Measurements from ENCODE around the gene PDE8B. TPM values are rescaled to one million over a fixed set of nuclear protein-coding genes. Genes with fewer than 3 reads are reported as not detected.
A peak's percentile ranks its signal among the peaks of the same experiment; 100 is the strongest.

Gene PDE8B
- total RNA-seq, 1 experiment from 2014 or later = not detected

DNA sequence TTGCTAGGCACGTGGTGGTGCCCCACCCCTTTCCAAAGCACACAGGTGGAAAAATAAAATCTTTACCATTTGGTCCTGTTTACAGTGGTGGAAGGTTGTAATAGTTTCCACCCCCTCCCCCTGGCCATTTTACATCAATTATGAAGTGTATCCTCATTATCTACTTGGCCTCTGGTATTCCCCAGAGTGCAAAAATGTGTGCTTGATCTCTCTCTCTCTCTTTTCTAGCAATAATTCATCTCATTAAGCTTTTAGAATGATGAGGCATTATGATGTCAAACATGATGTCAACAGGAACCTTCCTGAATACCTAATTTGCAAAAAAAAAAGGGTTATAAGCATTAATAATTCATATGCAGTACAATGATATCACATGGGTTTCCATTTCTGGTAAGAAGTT is 3.1 kb downstream of the PDE8B start:
- ATAC-seq (no peak), DNase-seq (no peak)
- H3K4me3 ChIP-seq (ENCODE audit: low read length) = no peak overlapping the region
- no TSS peak for BruUV-seq (replicated peaks)
- ChIA-PET POLR2A (ENCODE audit: unreplicated experiment) (no interaction called here), CTCF (no interaction called here)
- H3K27me3 ChIP-seq (ENCODE audit: low read length) = peaks cover 22% of the 10 kb centered on the region
- no peak overlapping the region for H3K27ac ChIP-seq (ENCODE audit: low read length)
- no peaks in the 10 kb centered on the region for H3K9me3 ChIP-seq (ENCODE audit: low read length)
- no peak overlapping the region for H2AFZ ChIP-seq (ENCODE audit: low read length)
- no peaks in the 10 kb centered on the region for H3K36me3 ChIP-seq (ENCODE audit: low read depth, low read length)
- no peak overlapping the region for H3K4me2 ChIP-seq (ENCODE audit: low read length)
- H3K9ac ChIP-seq (ENCODE audit: low read length) = no peak overlapping the region
- H4K20me1 ChIP-seq (ENCODE audit: low read length) = no peaks in the 10 kb centered on the region
- no peaks in the 10 kb centered on the region for H3K79me2 ChIP-seq (ENCODE audit: low read length)
- TF ChIP-seq EZH2 (IDR thresholded peaks at IDR 0.05; ENCODE audit: low read length, unreplicated experiment) (no peak), EZH2phosphoT487 (IDR thresholded peaks at IDR 0.05; ENCODE audit: borderline replicate concordance, low read length) (no peak)
- TF ChIP-seq, protein P1, sequence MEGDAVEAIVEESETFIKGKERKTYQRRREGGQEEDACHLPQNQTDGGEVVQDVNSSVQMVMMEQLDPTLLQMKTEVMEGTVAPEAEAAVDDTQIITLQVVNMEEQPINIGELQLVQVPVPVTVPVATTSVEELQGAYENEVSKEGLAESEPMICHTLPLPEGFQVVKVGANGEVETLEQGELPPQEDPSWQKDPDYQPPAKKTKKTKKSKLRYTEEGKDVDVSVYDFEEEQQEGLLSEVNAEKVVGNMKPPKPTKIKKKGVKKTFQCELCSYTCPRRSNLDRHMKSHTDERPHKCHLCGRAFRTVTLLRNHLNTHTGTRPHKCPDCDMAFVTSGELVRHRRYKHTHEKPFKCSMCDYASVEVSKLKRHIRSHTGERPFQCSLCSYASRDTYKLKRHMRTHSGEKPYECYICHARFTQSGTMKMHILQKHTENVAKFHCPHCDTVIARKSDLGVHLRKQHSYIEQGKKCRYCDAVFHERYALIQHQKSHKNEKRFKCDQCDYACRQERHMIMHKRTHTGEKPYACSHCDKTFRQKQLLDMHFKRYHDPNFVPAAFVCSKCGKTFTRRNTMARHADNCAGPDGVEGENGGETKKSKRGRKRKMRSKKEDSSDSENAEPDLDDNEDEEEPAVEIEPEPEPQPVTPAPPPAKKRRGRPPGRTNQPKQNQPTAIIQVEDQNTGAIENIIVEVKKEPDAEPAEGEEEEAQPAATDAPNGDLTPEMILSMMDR (conservative IDR thresholded peaks at IDR 0.05; ENCODE audit: low read depth, low read length) = no peak
- no peaks in the 10 kb centered on the region for H3F3A ChIP-seq (ENCODE audit: low read length, unreplicated experiment)
- peaks cover 4% of the 10 kb centered on the region; the same call in 1 of the 2 replicates for H3K4me1 ChIP-seq (ENCODE audit: insufficient read depth, low read length)
- intact Hi-C loops (cut with micrococcal nuclease) = loop anchor here (5.0 kb wide), 1 partner anchor 279 kb away; the partner anchor contains the start of gene WDR41
- no peaks in the 10 kb centered on the region for H3K9me2 ChIP-seq (replicated peaks; ENCODE audit: low read length)

DNA sequence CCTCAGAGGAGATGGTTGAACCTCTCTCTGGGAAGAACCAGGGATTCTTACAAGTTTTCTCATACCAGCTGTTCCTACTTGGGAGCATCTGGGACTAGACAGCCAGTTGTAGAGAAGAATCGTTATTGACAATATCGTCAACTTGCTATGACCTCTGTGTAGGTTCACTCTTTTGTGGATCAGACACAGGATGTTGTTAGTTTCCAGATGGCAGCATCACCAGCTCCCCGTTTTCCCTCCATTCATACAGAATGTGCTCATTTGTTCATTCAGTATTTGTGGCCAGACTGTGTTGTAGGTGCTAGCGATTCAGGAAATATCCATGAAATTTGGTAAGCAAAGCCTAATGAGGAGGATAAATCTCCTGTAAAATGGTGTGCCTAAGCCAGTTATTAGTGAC is 3.7 kb downstream of the PDE8B start:
- no peak for DNase-seq
- H3K4me2 ChIP-seq (ENCODE audit: low read length) = no peak overlapping the region
- no peaks in the 10 kb centered on the region for H3F3A ChIP-seq (ENCODE audit: low read length, unreplicated experiment)
- peaks cover 16% of the 10 kb centered on the region for H3K27me3 ChIP-seq (ENCODE audit: low read length)
- H3K4me1 ChIP-seq (ENCODE audit: insufficient read depth, low read length) = peaks cover 4% of the 10 kb centered on the region; the same call in 1 of the 2 replicates
- no TSS peak for BruUV-seq (replicated peaks)
- ATAC-seq = no peak
- H3K79me2 ChIP-seq (ENCODE audit: low read length) = no peaks in the 10 kb centered on the region
- no peaks in the 10 kb centered on the region for H4K20me1 ChIP-seq (ENCODE audit: low read length)
- H2AFZ ChIP-seq (ENCODE audit: low read length) = no peak overlapping the region
- intact Hi-C loops (cut with micrococcal nuclease) = loop anchor here (5.0 kb wide), 1 partner anchor 278 kb away; the partner anchor contains the start of gene WDR41
- no peaks in the 10 kb centered on the region for H3K36me3 ChIP-seq (ENCODE audit: low read depth, low read length)
- no peak overlapping the region for H3K27ac ChIP-seq (ENCODE audit: low read length)
- no peaks in the 10 kb centered on the region for H3K9me2 ChIP-seq (replicated peaks; ENCODE audit: low read length)
- no peaks in the 10 kb centered on the region for H3K9me3 ChIP-seq (ENCODE audit: low read length)
- no peak overlapping the region for H3K4me3 ChIP-seq (ENCODE audit: low read length)
- ChIA-PET CTCF (no interaction called here), POLR2A (ENCODE audit: unreplicated experiment) (no interaction called here)
- TF ChIP-seq, protein P1 (conservative IDR thresholded peaks at IDR 0.05; ENCODE audit: low read depth, low read length) = no peak
- TF ChIP-seq EZH2phosphoT487 (IDR thresholded peaks at IDR 0.05; ENCODE audit: borderline replicate concordance, low read length) = no peak
- TF ChIP-seq EZH2 (IDR thresholded peaks at IDR 0.05; ENCODE audit: low read length, unreplicated experiment) = no peak
- no peak overlapping the region for H3K9ac ChIP-seq (ENCODE audit: low read length)

DNA sequence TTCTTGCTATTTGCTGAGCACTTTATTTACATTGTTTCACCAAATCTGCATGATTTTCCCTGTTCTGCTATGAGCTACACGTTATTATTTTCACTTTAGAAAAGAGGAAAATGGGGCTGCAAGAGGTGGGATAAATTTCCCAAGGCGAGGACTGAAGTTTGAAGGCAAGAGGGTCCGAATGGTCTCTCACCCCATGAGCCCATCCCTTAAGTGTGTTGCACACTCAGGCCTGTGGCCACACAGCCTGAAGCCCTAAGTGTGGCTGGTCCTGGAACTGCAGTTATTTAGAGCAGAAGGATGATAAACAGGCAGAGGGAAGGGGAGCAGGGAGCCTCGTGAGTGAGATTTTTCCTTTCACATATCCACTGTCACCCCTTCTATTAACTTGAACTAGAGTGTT is 7.8 kb downstream of the PDE8B start:
- Histone ChIP-seq H3K4me1 (ENCODE audit: insufficient read depth, low read length) (no peaks in the 10 kb centered on the region), H3K4me3 (ENCODE audit: low read length) (no peak overlapping the region), H3K9ac (ENCODE audit: low read length) (no peak overlapping the region), H3K9me3 (ENCODE audit: low read length) (no peaks in the 10 kb centered on the region), H3K27ac (ENCODE audit: low read length) (no peak overlapping the region), H4K20me1 (ENCODE audit: low read length) (no peaks in the 10 kb centered on the region), H3F3A (ENCODE audit: low read length, unreplicated experiment) (no peaks in the 10 kb centered on the region), H3K4me2 (ENCODE audit: low read length) (no peak overlapping the region), H3K79me2 (ENCODE audit: low read length) (no peaks in the 10 kb centered on the region), H3K36me3 (ENCODE audit: low read depth, low read length) (no peaks in the 10 kb centered on the region), H3K9me2 (replicated peaks; ENCODE audit: low read length) (no peaks in the 10 kb centered on the region), H2AFZ (ENCODE audit: low read length) (no peak overlapping the region), H3K27me3 (ENCODE audit: low read length) (no peaks in the 10 kb centered on the region)
- CTCF ChIA-PET = no interaction called here
- peak; percentile 63; the same call in 1 of the 2 replicates for ATAC-seq
- no TSS peak for BruUV-seq (replicated peaks)
- peak; percentile 29 for DNase-seq
- POLR2A ChIA-PET (ENCODE audit: unreplicated experiment) = no interaction called here
- TF ChIP-seq EZH2 (IDR thresholded peaks at IDR 0.05; ENCODE audit: low read length, unreplicated experiment) = no peak
- TF ChIP-seq EZH2phosphoT487 (IDR thresholded peaks at IDR 0.05; ENCODE audit: borderline replicate concordance, low read length) = no peak
- TF ChIP-seq, protein P1 (conservative IDR thresholded peaks at IDR 0.05; ENCODE audit: low read depth, low read length) = peak; percentile 31; the same call in 1 of the 2 replicates
- intact Hi-C loops (cut with micrococcal nuclease) = no loop called here
